AG20443 (cell line): Measurements from ENCODE around the gene PTBP3.
A peak's percentile ranks its signal among the peaks of the same experiment; 100 is the strongest.
"Not testable (repeated sequence)": the region's sequence is repeated elsewhere in the genome, so short reads cannot be mapped to it uniquely, and the experiment has no call there.

Experiments used
- DNase-seq: peaks from one replicate; pipeline ENCODE4 v3.0.0; 2012; ENCODE audit warnings: low spot score, mixed read lengths

Gene PTBP3

DNA sequence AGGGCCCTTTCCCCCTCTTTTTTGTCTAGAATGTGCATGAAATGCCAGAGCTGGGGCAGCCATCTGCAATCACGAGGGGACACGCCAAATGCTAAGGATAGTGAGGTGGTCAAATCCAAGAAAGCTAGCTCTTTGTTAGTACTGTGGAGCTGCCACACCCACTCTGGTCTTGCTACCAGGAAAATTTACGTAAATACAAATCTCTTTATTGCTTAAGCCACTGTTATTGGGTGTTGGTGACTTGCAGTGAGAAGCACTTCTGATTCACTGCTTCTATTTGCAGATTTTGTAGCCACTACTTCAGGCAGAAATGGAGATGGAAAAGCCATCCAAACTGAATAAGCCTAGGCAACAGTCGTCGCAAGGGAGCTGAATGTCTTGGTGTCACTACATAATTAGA lies 132.7 kb downstream of the PTBP3 start:
- DNase-seq: no peak

- peak; percentile 14 for DNase-seq
These were observed 134.8 kb downstream of the PTBP3 start for GRCh38 chr9:112198646-112199045.

DNA sequence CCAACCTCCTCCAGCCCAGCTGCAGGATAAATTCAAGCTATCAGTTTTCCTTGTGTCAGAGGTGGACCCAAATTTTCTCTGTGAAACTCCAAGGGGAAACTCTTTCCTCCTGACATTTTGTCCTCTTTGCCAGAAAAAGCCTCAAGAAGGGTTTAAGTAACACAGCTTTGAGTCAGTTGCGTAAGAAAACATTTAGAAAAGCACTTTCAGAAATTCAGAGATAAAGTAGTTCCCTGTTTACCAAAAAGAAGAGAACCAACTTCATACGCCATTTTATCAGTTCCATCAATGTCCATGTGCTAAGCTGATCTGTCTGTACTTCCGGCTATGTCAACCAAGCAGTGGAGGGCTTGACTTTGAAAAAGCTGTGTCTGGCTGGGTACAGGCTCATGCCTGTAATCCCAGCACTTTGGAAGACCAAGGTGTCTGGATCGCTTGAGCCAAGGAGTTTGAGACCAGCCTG lies 138.4 kb downstream of the PTBP3 start:
- no peak for DNase-seq

- DNase-seq: no peak
These were observed 139.7 kb downstream of the PTBP3 start for GRCh38 chr9:112193572-112194288.

DNA sequence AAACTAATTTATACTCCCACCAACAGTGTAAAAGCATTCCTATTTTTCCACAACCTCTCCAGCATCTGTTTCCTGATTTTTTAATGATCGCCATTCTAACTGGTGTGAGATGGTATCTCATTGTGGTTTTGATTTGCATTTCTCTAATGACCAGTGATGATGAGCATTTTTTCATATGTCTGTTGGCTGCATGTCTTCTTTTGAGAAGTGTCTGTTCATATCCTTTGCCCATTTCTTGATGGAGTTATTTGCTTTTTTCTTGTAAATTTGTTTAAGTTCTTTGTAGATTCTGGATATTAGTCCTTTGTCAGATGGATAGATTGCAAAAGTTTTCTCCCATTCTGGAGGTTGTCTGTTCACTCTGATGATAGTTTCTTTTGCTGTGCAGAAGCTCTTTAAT lies 143.1 kb downstream of the PTBP3 start:
- DNase-seq: not testable (repeated sequence)

GRCh38 chr9:112188884-112189283 lies 144.5 kb downstream of the PTBP3 start:
- DNase-seq: no peak

DNA sequence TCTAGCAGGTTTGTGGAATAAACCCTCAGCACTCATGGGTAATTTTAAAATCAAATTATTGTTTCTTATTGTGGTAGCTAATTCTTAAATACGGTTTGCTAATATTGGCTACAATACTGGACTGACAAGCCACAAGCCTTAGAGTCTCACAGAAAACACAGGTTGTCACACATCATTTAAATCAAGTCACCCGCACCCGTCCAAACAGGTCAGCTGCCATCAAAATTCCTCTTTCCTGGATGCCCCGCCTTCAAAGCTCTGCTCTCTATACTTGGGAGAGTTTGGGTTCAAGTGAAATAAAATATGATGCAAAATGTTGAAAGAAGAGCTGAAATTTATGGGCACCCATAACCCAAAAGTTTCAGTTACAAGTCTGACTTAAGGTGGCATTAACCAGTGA lies 146.0 kb downstream of the PTBP3 start:
- no peak for DNase-seq

DNA sequence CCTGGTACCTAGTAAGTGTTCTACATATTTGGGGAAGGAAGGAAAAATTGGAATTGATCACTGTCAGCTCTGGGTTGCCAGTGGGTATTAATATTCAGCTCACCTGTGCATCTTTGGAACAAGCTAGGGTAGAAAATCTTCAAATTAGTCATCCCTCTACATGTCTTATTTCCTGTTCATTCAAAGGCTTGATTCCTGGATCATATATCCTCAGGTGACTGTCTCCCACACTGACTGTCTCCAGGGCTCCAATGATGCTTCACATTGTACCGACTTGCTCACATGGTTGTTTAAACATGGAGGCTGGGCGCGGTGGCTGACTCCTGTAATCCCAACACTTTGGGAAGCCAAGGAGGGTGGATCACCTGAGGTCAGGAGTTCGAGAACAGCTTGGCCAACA lies 146.7 kb downstream of the PTBP3 start:
- no peak for DNase-seq

DNA sequence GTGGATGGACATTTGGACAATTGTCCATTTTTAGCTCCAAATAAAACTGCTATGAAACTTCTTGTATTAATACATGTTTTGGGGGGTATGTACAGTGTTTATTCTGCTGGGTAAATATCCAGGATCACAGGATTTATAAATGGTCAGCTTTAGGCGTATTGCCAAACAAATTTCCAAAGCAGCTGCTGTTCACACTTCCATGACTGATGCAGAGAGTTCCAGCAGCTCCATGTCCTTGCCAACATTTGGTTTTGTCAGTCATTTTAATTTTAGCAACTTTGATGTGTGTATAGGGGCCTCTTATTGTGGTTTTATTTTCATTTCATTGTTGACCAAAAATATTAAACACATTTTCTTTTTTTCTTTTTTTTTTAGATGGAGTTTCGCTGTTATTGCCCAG lies 148.5 kb downstream of the PTBP3 start:
- no peak for DNase-seq

DNA sequence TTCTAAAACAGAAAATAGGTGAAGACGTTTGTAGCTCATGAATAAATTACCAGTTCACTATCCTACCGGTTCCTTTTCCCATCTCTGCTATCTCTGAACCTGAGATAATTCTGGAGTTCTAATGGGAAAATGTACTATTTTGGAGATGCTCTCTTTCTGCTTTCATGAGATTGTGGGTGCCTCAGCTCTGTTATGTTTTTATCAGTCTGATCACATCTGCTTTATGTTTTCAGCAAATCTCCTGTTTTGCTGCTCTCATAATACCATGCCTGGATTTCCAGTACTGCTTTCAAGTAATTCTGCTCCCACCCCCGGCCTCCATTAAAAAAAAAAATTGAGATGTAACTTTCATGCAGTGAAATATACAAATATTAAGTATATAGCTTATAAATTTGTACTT lies 149.2 kb downstream of the PTBP3 start:
- DNase-seq: no peak

- peak; percentile 18 for DNase-seq
These were observed 153.0 kb downstream of the PTBP3 start for GRCh38 chr9:112180387-112180881.

GRCh38 chr9:112179816-112180215 lies 153.6 kb downstream of the PTBP3 start:
- DNase-seq: peak; percentile 45

- DNase-seq: no peak
These were observed 156.9 kb downstream of the PTBP3 start for GRCh38 chr9:112176524-112176923.

DNA sequence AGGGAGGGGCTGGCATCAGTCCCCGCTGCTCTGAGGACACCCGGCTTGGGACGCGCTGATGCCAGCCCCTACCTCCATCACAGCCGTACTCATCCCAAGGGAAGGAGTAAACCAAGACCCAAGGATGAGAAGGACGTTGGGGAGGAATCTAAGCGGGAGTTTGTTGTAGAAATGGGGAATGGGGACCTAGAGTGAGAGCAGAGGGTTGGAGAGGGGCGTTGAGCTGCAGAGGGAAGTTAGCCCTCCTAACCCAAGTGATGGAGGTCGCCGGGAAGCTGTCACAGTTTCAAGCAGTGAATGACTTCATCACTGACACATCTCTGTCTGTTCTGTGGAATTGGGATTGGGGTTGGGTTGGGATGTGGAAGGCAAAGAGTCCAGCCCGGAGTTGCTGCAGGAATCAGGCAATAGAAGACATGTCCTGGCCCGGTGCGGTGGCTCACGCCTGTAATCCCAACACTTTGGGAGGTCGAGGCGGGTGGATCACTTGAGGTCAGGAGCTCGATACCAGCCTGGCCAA lies 157.6 kb downstream of the PTBP3 start:
- DNase-seq: peak; percentile 13

GRCh38 chr9:112174965-112175795 lies 158.2 kb downstream of the PTBP3 start, which contains the start of gene SUSD1:
Gene SUSD1, minus strand, starts transcription at chr9:112175297. Its CDS starts 62 bp downstream, at chr9:112175235.
- DNase-seq: peak; percentile 67

GRCh38 chr9:112174222-112174964 lies 159.0 kb downstream of the PTBP3 start:
- peak; percentile 93 for DNase-seq

- no peak for DNase-seq
These were observed 159.8 kb downstream of the PTBP3 start for GRCh38 chr9:112173489-112174221.

DNA sequence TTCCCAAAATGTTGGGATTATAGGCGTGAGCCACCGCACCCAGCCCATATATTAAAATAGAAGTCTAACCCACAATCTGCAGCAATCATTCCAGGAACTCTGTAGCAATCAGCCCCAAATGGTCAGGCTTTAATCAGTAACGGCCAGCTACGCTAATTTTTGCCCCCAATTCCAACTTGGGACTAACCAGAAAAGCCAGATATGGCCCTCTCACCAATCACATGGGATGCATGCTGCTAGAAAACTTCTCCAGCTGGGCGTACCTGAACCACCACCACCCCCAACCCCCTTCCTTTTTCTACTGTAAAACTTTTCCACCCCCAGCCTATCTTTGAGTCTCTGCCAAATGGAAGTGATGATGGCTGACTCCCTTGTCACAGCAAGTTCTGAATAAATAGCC lies 162.5 kb downstream of the PTBP3 start:
- no peak for DNase-seq

DNA sequence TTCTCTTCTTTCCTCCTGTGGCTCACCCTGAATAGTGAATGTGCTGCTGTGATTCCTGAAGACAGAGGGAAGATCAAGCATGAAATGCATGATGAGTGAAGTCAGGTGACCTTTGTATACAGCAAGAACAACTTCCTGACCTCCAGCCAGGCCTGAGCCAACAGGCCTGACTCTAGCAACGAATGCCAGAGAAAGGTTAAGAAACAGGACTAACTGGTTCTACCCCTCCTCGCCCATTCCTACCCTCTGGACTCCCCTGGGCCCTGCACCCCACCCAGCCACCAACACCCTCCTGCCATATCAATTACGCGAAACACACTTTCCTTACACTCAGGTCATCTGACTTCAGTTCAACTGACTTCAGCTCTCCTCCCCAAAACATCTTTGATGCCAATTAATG lies 163.2 kb downstream of the PTBP3 start:
- DNase-seq: no peak

DNA sequence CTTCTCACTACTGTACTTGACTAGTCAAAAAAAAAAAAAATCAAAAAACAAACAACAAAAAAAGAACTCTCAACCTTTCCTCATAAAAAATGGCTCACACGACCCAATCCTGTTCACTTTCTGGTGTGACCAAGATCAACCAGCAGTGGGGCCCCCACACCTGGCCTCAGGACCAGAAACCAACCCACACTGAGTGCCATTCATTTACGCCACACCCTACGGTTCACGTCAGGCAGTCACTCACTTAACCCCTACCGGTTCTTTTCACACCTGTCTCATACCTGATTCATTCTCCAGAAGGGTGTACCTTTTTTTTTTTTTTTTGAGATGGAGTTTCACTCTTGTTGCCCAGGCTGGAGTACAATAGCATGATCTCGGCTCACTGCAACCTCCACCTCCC lies 164.1 kb downstream of the PTBP3 start:
- DNase-seq: no peak

GRCh38 chr9:112168197-112168596 lies 165.2 kb downstream of the PTBP3 start:
- no peak for DNase-seq
